Epithelial cell of esophagus (primary cell): ENCODE measurements around the gene GCLM.

Source experiments
- DNase-seq: peaks from one replicate; pipeline ENCODE4 v3.0.0; 2010; ENCODE audit warnings: low read depth
- H3K4me3 ChIP-seq: 2 replicates; pipeline ENCODE4 v1.5.1; 2011; ENCODE audit warnings: mild to moderate bottlenecking, low read length, control low read depth
- CTCF ChIP-seq: IDR thresholded peaks from 2 replicates; pipeline ENCODE4 v1.5.1; 2011; ENCODE audit warnings: low read depth, mild to moderate bottlenecking, low read length, control low read depth, inconsistent platforms; ENCODE audit not compliant: insufficient read depth; ENCODE audit errors: missing control alignments

Gene GCLM

GRCh38 chr1:93906480-93906879 lies 2.8 kb downstream of the GCLM start:
- no peak for DNase-seq
- H3K4me3 ChIP-seq = no peak overlapping the region

GRCh38 chr1:93905734-93906133 lies 3.5 kb downstream of the GCLM start:
- TF ChIP-seq CTCF = no peak
- DNase-seq = peak; percentile 35
- H3K4me3 ChIP-seq = no peak overlapping the region

More at GRCh38 chr1:93906480-93906879, 2.8 kb downstream of the GCLM start:
- TF ChIP-seq CTCF = no peak

GRCh38 chr1:93905051-93905450 lies 4.2 kb downstream of the GCLM start:
- TF ChIP-seq CTCF = no peak
- DNase-seq = no peak
- H3K4me3 ChIP-seq = no peak overlapping the region

GRCh38 chr1:93904228-93904627 lies 5.0 kb downstream of the GCLM start:
- DNase-seq = no peak
- H3K4me3 ChIP-seq = no peak overlapping the region
- no peak for TF ChIP-seq CTCF

GRCh38 chr1:93900723-93901504 lies 8.3 kb downstream of the GCLM start:
- DNase-seq = no peak
- no peak overlapping the region for H3K4me3 ChIP-seq
- no peak for TF ChIP-seq CTCF

GRCh38 chr1:93899543-93900207 lies 9.6 kb downstream of the GCLM start:
- H3K4me3 ChIP-seq = no peak overlapping the region
- no peak for DNase-seq
- TF ChIP-seq CTCF = no peak
